Mononuclear cell (primary cell): ENCODE measurements around the gene COL11A1. TPM values are rescaled to one million over a fixed set of nuclear protein-coding genes. Genes with fewer than 3 reads are reported as not detected.
"Not testable (repeated sequence)": the region's sequence is repeated elsewhere in the genome, so short reads cannot be mapped to it uniquely, and the experiment has no call there.

Experiments
- H3K27me3 ChIP-seq: 2 replicates; pipeline ENCODE4 v1.6.0; 2011; ENCODE audit warnings: low read length, control low read depth; ENCODE audit not compliant: insufficient read depth
- H3K4me1 ChIP-seq: 2 replicates; pipeline ENCODE4 v1.5.1; 2011; ENCODE audit warnings: mild to moderate bottlenecking, low read length, control low read depth; ENCODE audit not compliant: insufficient read depth
- H3K4me3 ChIP-seq: 2 replicates; pipeline ENCODE4 v1.5.1; 2011; ENCODE audit warnings: mild to moderate bottlenecking, low read length, moderate library complexity
- H3K9me3 ChIP-seq: 2 replicates; pipeline ENCODE4 v1.5.1; 2011; ENCODE audit warnings: low read depth, mild to moderate bottlenecking, control low read depth, low read length
- total RNA-seq: library from RNA; depleted of rRNA; stranded (reverse); fragments of >200 nt; gene quantifications from one replicate; pipeline ENCODE4 v1.2.3, GENCODE V29; 2012

COL11A1 gene
- total RNA-seq, 1 donor, result 0.10 TPM

GRCh38 chr1:102852613-102853012 lies 255.7 kb downstream of the COL11A1 start:
- H3K4me1 ChIP-seq, result no peaks in the 10 kb centered on the region
- no peak overlapping the region for H3K4me3 ChIP-seq
- H3K9me3 ChIP-seq, result peaks cover under 1% of the 10 kb centered on the region
- H3K27me3 ChIP-seq, result no peaks in the 10 kb centered on the region

DNA sequence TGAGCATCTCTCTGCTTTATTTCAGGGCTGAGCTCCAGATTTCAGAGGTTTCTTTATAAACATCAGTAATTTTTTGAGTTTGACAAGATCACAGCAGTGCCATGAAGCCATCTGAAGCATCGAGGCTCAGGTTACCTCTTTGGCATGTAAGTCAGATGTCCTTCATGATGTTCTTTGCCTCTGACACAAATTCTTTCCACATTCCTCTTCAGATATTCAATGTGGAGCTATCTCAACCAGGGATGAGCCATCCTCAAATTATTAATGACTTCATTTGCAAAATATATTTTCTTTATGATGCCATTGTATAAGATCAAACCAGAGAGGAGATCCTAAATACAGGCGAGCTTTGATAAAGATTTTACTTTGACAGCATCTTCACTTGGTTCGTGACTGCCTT lies 256.7 kb downstream of the COL11A1 start:
- H3K27me3 ChIP-seq, result no peaks in the 10 kb centered on the region
- no peak overlapping the region for H3K4me3 ChIP-seq
- H3K9me3 ChIP-seq, result peaks cover 7% of the 10 kb centered on the region
- no peaks in the 10 kb centered on the region for H3K4me1 ChIP-seq

- no peaks in the 10 kb centered on the region for H3K27me3 ChIP-seq
- H3K9me3 ChIP-seq, result peaks cover 6% of the 10 kb centered on the region
- no peak overlapping the region for H3K4me3 ChIP-seq
- no peaks in the 10 kb centered on the region for H3K4me1 ChIP-seq
Observed at GRCh38 chr1:102842606-102843005, 265.7 kb downstream of the COL11A1 start.

DNA sequence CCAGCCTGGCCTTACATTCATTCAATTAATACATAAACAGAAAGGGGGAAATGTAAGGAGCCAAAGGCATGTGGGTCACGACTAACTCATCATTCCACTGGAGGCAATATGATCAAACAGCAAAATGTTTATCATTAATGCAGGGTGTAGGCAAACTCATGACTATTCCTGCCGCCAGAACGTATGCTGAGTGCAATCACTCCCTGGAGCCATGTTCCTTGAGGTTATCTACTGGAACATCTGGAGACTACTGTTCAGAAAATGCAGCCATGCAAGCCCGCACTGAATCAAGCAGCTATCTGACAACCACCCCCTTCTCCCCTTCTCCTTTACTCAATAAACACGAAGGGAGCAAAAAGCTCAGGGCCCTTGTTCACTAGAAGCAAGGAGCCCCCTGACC lies 267.6 kb downstream of the COL11A1 start:
- Histone ChIP-seq H3K4me1 (no peaks in the 10 kb centered on the region), H3K4me3 (no peak overlapping the region), H3K27me3 (no peaks in the 10 kb centered on the region), H3K9me3 (no peaks in the 10 kb centered on the region)

GRCh38 chr1:102838016-102838415 lies 270.3 kb downstream of the COL11A1 start:
- Histone ChIP-seq H3K4me1 (no peaks in the 10 kb centered on the region), H3K27me3 (no peaks in the 10 kb centered on the region), H3K9me3 (no peaks in the 10 kb centered on the region), H3K4me3 (no peak overlapping the region)

DNA sequence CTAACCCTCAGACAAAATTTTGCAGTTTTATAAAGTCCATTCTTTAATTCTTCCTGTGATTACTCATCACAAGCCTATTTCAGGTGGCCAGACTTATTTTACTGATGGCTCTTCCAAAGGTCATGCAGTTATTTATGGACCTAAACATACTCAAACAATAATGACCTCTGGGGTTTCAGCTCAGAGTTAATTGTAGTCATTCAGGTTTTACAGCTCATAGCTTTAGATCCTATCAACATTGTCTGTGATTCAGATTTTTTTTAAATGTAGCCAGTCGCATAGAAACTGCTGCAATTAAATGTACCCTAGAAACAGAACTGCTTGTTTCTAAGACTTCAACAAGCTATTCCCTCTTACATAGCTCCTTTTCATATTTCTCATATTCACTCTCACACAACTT lies 270.8 kb downstream of the COL11A1 start:
- Histone ChIP-seq H3K4me3 (no peak overlapping the region), H3K9me3 (no peaks in the 10 kb centered on the region), H3K4me1 (no peaks in the 10 kb centered on the region), H3K27me3 (no peaks in the 10 kb centered on the region)

GRCh38 chr1:102836991-102837390 lies 271.3 kb downstream of the COL11A1 start:
- no peak overlapping the region for H3K4me3 ChIP-seq
- H3K4me1 ChIP-seq, result no peaks in the 10 kb centered on the region
- no peaks in the 10 kb centered on the region for H3K27me3 ChIP-seq
- H3K9me3 ChIP-seq, result no peaks in the 10 kb centered on the region

DNA sequence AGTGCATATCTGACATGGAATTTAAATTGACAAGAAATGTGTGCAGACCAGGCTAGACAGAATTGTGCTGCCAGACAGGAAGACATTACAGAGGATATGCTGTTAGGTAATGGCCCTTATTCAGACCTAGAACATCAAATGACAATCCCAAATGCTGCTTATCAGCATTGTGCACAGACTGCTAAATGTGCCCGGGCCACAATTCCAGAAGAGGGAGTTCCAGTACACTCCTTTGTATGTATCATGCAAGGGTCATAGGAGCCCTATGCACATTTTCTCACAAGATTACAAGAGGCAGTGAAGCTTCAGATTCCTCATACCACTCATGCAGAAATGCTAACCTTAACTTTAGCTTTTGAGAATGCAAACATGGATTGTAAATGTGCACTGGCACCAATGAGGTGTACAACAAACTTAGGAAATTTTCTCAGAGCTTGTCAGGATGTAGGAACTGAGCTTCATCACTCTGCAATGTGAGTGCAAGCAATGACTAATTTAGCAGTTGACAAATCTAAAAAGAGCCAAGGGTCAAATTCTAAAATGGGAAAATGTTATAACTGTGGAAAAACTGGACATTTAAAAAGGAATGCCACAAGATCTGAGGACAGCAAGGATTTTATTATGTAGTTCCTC lies 273.5 kb downstream of the COL11A1 start:
- no peaks in the 10 kb centered on the region for H3K9me3 ChIP-seq
- H3K4me1 ChIP-seq, result no peaks in the 10 kb centered on the region
- no peak overlapping the region for H3K4me3 ChIP-seq
- no peaks in the 10 kb centered on the region for H3K27me3 ChIP-seq

DNA sequence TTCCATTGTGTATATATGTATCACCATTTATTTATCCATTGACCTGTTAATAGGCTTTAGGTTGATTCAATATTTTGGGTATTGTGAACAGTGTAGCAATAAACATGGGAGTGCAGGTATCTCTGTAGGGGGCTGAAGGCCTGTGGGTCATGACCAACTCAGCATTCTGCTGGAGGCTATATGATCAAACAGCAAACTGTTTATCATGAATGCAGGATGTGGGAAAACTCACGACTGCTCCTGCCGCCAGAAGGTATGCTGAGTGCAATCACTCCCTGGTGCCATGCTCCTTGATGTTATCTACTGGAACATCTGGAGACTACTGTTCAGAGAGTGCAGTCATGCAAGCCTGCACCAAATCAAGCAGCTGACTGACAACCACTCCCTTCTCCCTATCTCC lies 275.2 kb downstream of the COL11A1 start:
- Histone ChIP-seq H3K27me3 (no peaks in the 10 kb centered on the region), H3K9me3 (no peaks in the 10 kb centered on the region), H3K4me3 (no peak overlapping the region), H3K4me1 (no peaks in the 10 kb centered on the region)

GRCh38 chr1:102826706-102827105 lies 281.6 kb downstream of the COL11A1 start:
- not testable (repeated sequence) for H3K9me3 ChIP-seq, H3K4me1 ChIP-seq, H3K4me3 ChIP-seq, H3K27me3 ChIP-seq
